ENCODE data around the gene TWF2. TPM values are rescaled to one million over a fixed set of nuclear protein-coding genes. Genes with fewer than 3 reads are reported as not detected.

Gene TWF2
- total and polyA plus RNA-seq, 10 of the 15 experiments (the other 5 are each of a cell fraction or from before 2014, with no cell fraction given): 0.16 to 106 (median 68.5) TPM

- no peak for TF ChIP-seq MEF2A (IDR thresholded peaks at IDR 0.05; ENCODE audit: insufficient read depth, low read depth, low read length)
- TF ChIP-seq ZBTB40 (IDR thresholded peaks at IDR 0.05; ENCODE audit: borderline replicate concordance): no peak
- TF ChIP-seq CHD2 (IDR thresholded peaks at IDR 0.05; ENCODE audit: borderline replicate concordance, low read depth, low read length): no peak
- no peak for TF ChIP-seq ZNF384 (IDR thresholded peaks at IDR 0.05; ENCODE audit: borderline replicate concordance, low read depth, low read length)
- TF ChIP-seq SIX5 (IDR thresholded peaks at IDR 0.05; ENCODE audit: low read depth, low read length, severe bottlenecking): no peak
- TF ChIP-seq HCFC1 (IDR thresholded peaks at IDR 0.05; ENCODE audit: low read length): no peak
- TF ChIP-seq BMI1 (IDR thresholded peaks at IDR 0.05; ENCODE audit: borderline replicate concordance): no peak
- TF ChIP-seq RELA (IDR thresholded peaks at IDR 0.05; ENCODE audit: borderline replicate concordance, partially characterized antibody): no peak
- TF ChIP-seq CUX1 (IDR thresholded peaks at IDR 0.05; ENCODE audit: insufficient replicate concordance, low read depth, low read length): no peak
- peak; percentile 77 for TF ChIP-seq SMC3 (IDR thresholded peaks at IDR 0.05; ENCODE audit: borderline replicate concordance, low read length)
- no peak for TF ChIP-seq PBX3 (IDR thresholded peaks at IDR 0.05; ENCODE audit: insufficient replicate concordance, low read depth, low read length)
- no peak for TF ChIP-seq CBX5 (IDR thresholded peaks at IDR 0.05; ENCODE audit: low read depth)
- no peak for TF ChIP-seq MTA3 (IDR thresholded peaks at IDR 0.05; ENCODE audit: borderline replicate concordance, low read length)
- TF ChIP-seq CHD1 (IDR thresholded peaks at IDR 0.05; ENCODE audit: low read depth, low read length): no peak
- TF ChIP-seq ZSCAN29 (IDR thresholded peaks at IDR 0.05): no peak
- TF ChIP-seq MEF2B (IDR thresholded peaks at IDR 0.05; ENCODE audit: partially characterized antibody, poor library complexity, severe bottlenecking): no peak
- TF ChIP-seq ZNF207 (IDR thresholded peaks at IDR 0.05; ENCODE audit: borderline replicate concordance): no peak
- no peak for TF ChIP-seq SIN3A (IDR thresholded peaks at IDR 0.05; ENCODE audit: low read depth, low read length)
- TF ChIP-seq NR2C1 (IDR thresholded peaks at IDR 0.05): no peak
- TF ChIP-seq FOS (IDR thresholded peaks at IDR 0.05; ENCODE audit: borderline replicate concordance, extremely low read depth, insufficient read length): no peak
These were observed 7.3 kb downstream of the TWF2 start (continued) for GRCh38 chr3:52231502-52232278.

Measured in GM12878 (cell line).